K562 (cell line): Measurements from ENCODE around the gene CAVIN1. TPM values are rescaled to one million over a fixed set of nuclear protein-coding genes. Genes with fewer than 3 reads are reported as not detected.

ENCODE experiments used
- ATAC-seq: fragments of 200-7000 bp; cut with Tn5 transposase; 3 replicates; pipeline ENCODE4 v1.9.1; 2020; ENCODE audit warnings: moderate library complexity
- BruUV-seq: library from RNA; stranded (reverse); fragments of 400-500 nt; replicated peaks from 2 replicates; lab custom pipeline; 2021; lab: Mats Ljungman, UMichigan
- CTCF ChIA-PET: fragments of 300-600 bp; formaldehyde crosslinking; extraction: SDS; loops from one replicate; lab custom pipeline; 2021; ENCODE audit warnings: low intra/inter-chr PET ratio; lab: Yijun Ruan, JAX
- POLR2A ChIA-PET: fragments of 300-600, 350-650 bp; sonication (Branson Sonifier 250); formaldehyde crosslinking; extraction: SDS; loops from one replicate; lab custom pipeline; 2021; ENCODE audit warnings: antibody characterized with exemption, inconsistent platforms; lab: Yijun Ruan, JAX
- DNase-seq, 4 experiments: peaks; one replicate each; pipeline versions ENCODE4 v3.0.0 to v3.0.0-alpha.2; 2011 to 2018; ENCODE audit warnings: low spot score in 3 of 4, mixed read lengths in 3 of 4; ENCODE audit errors: extremely low read depth in 1 of 4
- FAIRE-seq: peaks from 2 replicates; lab custom pipeline; 2011; peaks lifted over from hg19 to GRCh38; lab: Jason Lieb, UNC
- H2AFZ ChIP-seq: 2 replicates; pipeline ENCODE4 v1.6.0; 2011; ENCODE audit warnings: low read depth, low read length, control low read depth, inconsistent platforms
- H3K27ac ChIP-seq: fragments of 200-600 bp; 3 replicates; pipeline ENCODE4 v1.8.0; 2011; ENCODE audit warnings: low read depth, mild to moderate bottlenecking, control low read depth, inconsistent platforms, low read length, moderate library complexity, mixed read lengths; ENCODE audit errors: extremely low read depth
- H3K27me3 ChIP-seq, 2 experiments: fragments of 300-600 bp in 1 of 2; 2 replicates in 1 of 2; 3 replicates in 1 of 2; pipeline versions ENCODE4 v1.6.0 to v1.8.0; 2011; ENCODE audit warnings: inconsistent platforms in 2 of 2, low read length in 2 of 2, mild to moderate bottlenecking in 1 of 2, mixed read lengths in 1 of 2, moderate library complexity in 1 of 2; ENCODE audit not compliant: control insufficient read depth in 2 of 2, insufficient read depth in 2 of 2
- H3K36me3 ChIP-seq: fragments of 300-600 bp; 3 replicates; pipeline ENCODE4 v1.8.0; 2011; ENCODE audit warnings: mild to moderate bottlenecking, low read length, inconsistent platforms; ENCODE audit not compliant: control insufficient read depth, insufficient read depth
- H3K4me1 ChIP-seq, 2 experiments: fragments of 200-600 bp in 1 of 2; replicated peaks in 1 of 2; 2 replicates in 1 of 2; 3 replicates in 1 of 2; pipeline versions ENCODE4 v1.5.1 to v1.8.0; 2011; ENCODE audit warnings: inconsistent platforms in 2 of 2, low read length in 2 of 2, mild to moderate bottlenecking in 1 of 2, mixed read lengths in 1 of 2, moderate library complexity in 1 of 2; ENCODE audit not compliant: control insufficient read depth in 2 of 2, insufficient read depth in 2 of 2
- H3K4me2 ChIP-seq: 2 replicates; pipeline ENCODE4 v1.6.1; 2011; ENCODE audit warnings: low read length, control low read depth, inconsistent platforms, mixed read lengths; ENCODE audit not compliant: insufficient read depth
- H3K4me3 ChIP-seq: fragments of 200-600 bp; sonication (generic), shearing (Covaris generic); 2 replicates; pipeline ENCODE4 v1.5.1; 2016; ENCODE audit warnings: control low read depth, inconsistent platforms
- H3K79me2 ChIP-seq: fragments of 200-600 bp; 3 replicates; pipeline ENCODE4 v1.8.0; 2011; ENCODE audit warnings: low read length, inconsistent platforms; ENCODE audit not compliant: control insufficient read depth, insufficient read depth
- H3K9ac ChIP-seq, 2 experiments: 2 replicates each; pipeline versions ENCODE4 v1.6.0 to v1.6.1; 2011; ENCODE audit warnings: low read depth in 2 of 2, low read length in 2 of 2, control low read depth in 1 of 2, inconsistent platforms in 1 of 2, mild to moderate bottlenecking in 1 of 2, mixed read lengths in 1 of 2; ENCODE audit not compliant: insufficient read depth in 1 of 2
- H3K9me1 ChIP-seq: one replicate; pipeline ENCODE4 v1.6.0; 2011; ENCODE audit warnings: inconsistent platforms, mild to moderate bottlenecking, low read length, moderate library complexity; ENCODE audit not compliant: control insufficient read depth, insufficient read depth
- H3K9me3 ChIP-seq: replicated peaks from 2 replicates; pipeline ENCODE4 v1.5.1; 2011; ENCODE audit warnings: low read depth, low read length, inconsistent platforms; ENCODE audit not compliant: control insufficient read depth, insufficient read depth
- H4K20me1 ChIP-seq: replicated peaks from 2 replicates; pipeline ENCODE4 v1.6.1; 2011; ENCODE audit warnings: low read length, inconsistent platforms, mixed read lengths; ENCODE audit not compliant: control insufficient read depth, insufficient read depth
- BRD4 ChIP-seq: fragments of 200-600 bp; sonication (generic); IDR thresholded peaks from 2 replicates; pipeline ENCODE4 v1.6.1; 2017; ENCODE audit warnings: inconsistent platforms
- C11orf30 ChIP-seq: fragments of 450-650 bp; IDR thresholded peaks from 2 replicates; pipeline ENCODE4 v1.6.1; 2016; ENCODE audit warnings: low read depth, mild to moderate bottlenecking
- CEBPG ChIP-seq, 3 experiments: fragments of 200-800 bp in 1 of 3; sonication (Bioruptor generic) in 1 of 3; sonication (generic) in 1 of 3; formaldehyde crosslinking in 1 of 3; IDR thresholded peaks in 2 of 3; conservative IDR thresholded peaks in 1 of 3; 2 replicates each; pipeline versions ENCODE4 v1.6.1 to v1.8.0; 2016 to 2022; ENCODE audit warnings: missing compliant biosample characterization in 2 of 3, missing genetic modification characterization in 2 of 3, mild to moderate bottlenecking in 1 of 3, missing genetic modification reagents in 1 of 3
- ESRRB ChIP-seq: fragments of 250-450 bp; sonication (Bioruptor Pico); IDR thresholded peaks from 2 replicates; pipeline ENCODE4 v1.5.0; 2020; ENCODE audit warnings: mild to moderate bottlenecking, moderate library complexity, borderline replicate concordance
- NCOA2 ChIP-seq, 2 experiments: fragments of 450-650 bp; IDR thresholded peaks; 2 replicates each; pipeline ENCODE4 v1.6.1; 2018; ENCODE audit warnings: mild to moderate bottlenecking in 2 of 2, moderate library complexity in 1 of 2; ENCODE audit not compliant: partially characterized antibody in 2 of 2
- NFE2L1 ChIP-seq: fragments of 450-650 bp; IDR thresholded peaks from 2 replicates; pipeline ENCODE4 v1.6.1; 2016; ENCODE audit warnings: missing genetic modification characterization, low read depth, mild to moderate bottlenecking, missing compliant biosample characterization, moderate library complexity, borderline replicate concordance
- SIN3A ChIP-seq, 2 experiments: fragments of 150-350 bp in 1 of 2; IDR thresholded peaks; 2 replicates each; pipeline ENCODE4 v1.6.1; 2011 to 2016; ENCODE audit warnings: borderline replicate concordance in 2 of 2, low read depth in 2 of 2, low read length in 2 of 2, mild to moderate bottlenecking in 2 of 2, moderate library complexity in 2 of 2; ENCODE audit not compliant: control insufficient read depth in 1 of 2
- SMARCB1 ChIP-seq: IDR thresholded peaks from 2 replicates; pipeline ENCODE4 v1.6.1; 2011; ENCODE audit warnings: improper control_type of control experiment, low read depth; ENCODE audit not compliant: insufficient read length
- WGBS: fragments of 100-300 bp; shearing (Covaris generic); methylation state at CpG from one replicate; pipeline ENCODE4 v1.1.6; 2016; ENCODE audit warnings: low coverage, mixed read lengths; ENCODE audit not compliant: insufficient coverage; ENCODE audit errors: missing lambda C conversion rate; 5-methylcytosine and 5-hydroxymethylcytosine counted together
- in situ Hi-C: fragments of 300-500 bp; cut with MboI; formaldehyde crosslinking; loops from 4 replicates; pipeline ENCODE4 v1.15.0; 2018; ENCODE audit warnings: inconsistent platforms, mixed read lengths
- intact Hi-C: fragments of 100-400 bp; cut with micrococcal nuclease; formaldehyde crosslinking; loops from 2 replicates; pipeline ENCODE4 v1.14.2; 2022
- polyA plus RNA-seq, 8 experiments: library from polyadenylated mRNA; depleted of rRNA in 4 of 8; stranded (reverse) in 5 of 8; unstranded in 3 of 8; fragments of >200 nt; fragmentation: Nextera tagmentation in 2 of 8; fragmentation: Illumina TruSeq in 1 of 8; extraction: Ambion mirVana in 2 of 8; extraction: Trizol in 1 of 8; gene quantifications; 2 replicates each; pipeline versions ENCODE4 v1.2.1 to v1.2.3, GENCODE V29; 2011 to 2014; ENCODE audit warnings: inconsistent platforms in 1 of 8, missing spikeins in 1 of 8
- total RNA-seq, 7 experiments: library from RNA; depleted of rRNA in 6 of 7; stranded (reverse); fragments of >200 nt in 6 of 7; fragmentation: Illumina TruSeq in 2 of 7; extraction: Trizol in 2 of 7; gene quantifications; 2 replicates each; pipeline versions ENCODE4 v1.2.1 to v1.2.3, GENCODE V29; 2011 to 2021; ENCODE audit warnings: low replicate concordance in 1 of 7
- TF ChIP-seq, protein P1 (sequence below): fragments of 450-650 bp; IDR thresholded peaks from 2 replicates; pipeline ENCODE4 v1.6.1; 2018; ENCODE audit not compliant: partially characterized antibody
- TF ChIP-seq, protein P2 (sequence below): fragments of 450-650 bp; IDR thresholded peaks from 2 replicates; pipeline ENCODE4 v1.6.1; 2016; ENCODE audit warnings: low read depth, mild to moderate bottlenecking, moderate library complexity
- TF ChIP-seq, protein P3 (sequence below): IDR thresholded peaks from 2 replicates; pipeline ENCODE4 v1.6.1; 2014; ENCODE audit warnings: antibody characterized with exemption

CAVIN1 gene
- total and polyA plus RNA-seq, 9 of the 15 experiments (the other 6 are each of a cell fraction or from before 2014, with no cell fraction given) = 6.8 to 162 (median 74.5) TPM

DNA sequence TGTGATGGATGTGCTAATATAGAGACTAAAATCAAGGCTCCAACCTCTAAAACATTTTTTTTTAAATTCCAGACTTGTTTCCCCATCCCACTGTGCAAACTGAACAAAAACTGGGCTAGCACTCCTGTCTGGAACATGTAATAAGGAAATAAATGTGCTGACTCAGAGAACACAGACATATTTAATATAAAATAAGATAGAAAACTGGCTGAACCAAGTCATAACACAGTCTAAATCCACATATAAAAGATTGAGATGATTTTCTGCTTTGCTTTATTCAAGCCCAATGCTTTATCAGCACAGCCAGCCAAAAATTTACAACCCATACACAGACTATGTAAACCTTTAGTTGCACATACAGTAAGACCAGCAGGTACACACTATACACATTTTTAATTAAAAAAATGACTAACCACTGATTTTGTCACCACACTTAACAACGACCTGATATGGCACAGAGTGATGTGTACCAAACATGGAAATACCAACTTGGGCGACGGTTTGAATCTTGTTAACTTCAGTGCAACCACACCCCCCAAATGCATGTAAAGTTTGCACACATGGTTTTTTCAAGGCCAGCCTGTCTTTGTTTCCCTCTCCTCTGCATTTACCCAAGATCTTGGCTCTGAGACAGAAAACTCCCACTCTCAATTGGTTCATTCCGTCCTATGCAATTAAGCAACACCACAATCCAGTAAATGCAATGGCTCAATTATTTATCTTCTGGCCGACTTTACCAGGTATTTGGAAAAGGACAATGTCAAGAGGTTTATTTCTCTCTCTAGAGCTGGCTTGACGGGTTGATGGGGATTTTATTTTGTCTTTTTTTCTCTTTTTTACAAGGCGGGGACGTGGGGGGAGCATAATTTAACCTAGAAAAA, 36.0 kb downstream of the CAVIN1 start:
- peak; percentile 67 for FAIRE-seq
- H3K27ac ChIP-seq = peak overlapping the region; percentile 90
- TF ChIP-seq SMARCB1 = peak; percentile 54
- TF ChIP-seq, protein P1, sequence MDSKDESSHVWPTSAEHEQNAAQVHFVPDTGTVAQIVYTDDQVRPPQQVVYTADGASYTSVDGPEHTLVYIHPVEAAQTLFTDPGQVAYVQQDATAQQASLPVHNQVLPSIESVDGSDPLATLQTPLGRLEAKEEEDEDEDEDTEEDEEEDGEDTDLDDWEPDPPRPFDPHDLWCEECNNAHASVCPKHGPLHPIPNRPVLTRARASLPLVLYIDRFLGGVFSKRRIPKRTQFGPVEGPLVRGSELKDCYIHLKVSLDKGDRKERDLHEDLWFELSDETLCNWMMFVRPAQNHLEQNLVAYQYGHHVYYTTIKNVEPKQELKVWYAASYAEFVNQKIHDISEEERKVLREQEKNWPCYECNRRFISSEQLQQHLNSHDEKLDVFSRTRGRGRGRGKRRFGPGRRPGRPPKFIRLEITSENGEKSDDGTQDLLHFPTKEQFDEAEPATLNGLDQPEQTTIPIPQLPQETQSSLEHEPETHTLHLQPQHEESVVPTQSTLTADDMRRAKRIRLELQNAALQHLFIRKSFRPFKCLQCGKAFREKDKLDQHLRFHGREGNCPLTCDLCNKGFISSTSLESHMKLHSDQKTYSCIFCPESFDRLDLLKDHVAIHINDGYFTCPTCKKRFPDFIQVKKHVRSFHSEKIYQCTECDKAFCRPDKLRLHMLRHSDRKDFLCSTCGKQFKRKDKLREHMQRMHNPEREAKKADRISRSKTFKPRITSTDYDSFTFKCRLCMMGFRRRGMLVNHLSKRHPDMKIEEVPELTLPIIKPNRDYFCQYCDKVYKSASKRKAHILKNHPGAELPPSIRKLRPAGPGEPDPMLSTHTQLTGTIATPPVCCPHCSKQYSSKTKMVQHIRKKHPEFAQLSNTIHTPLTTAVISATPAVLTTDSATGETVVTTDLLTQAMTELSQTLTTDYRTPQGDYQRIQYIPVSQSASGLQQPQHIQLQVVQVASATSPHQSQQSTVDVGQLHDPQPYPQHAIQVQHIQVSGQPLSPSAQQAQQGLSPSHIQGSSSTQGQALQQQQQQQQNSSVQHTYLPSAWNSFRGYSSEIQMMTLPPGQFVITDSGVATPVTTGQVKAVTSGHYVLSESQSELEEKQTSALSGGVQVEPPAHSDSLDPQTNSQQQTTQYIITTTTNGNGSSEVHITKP = peak; percentile 91
- TF ChIP-seq ESRRB = no peak
- TF ChIP-seq, protein P2, sequence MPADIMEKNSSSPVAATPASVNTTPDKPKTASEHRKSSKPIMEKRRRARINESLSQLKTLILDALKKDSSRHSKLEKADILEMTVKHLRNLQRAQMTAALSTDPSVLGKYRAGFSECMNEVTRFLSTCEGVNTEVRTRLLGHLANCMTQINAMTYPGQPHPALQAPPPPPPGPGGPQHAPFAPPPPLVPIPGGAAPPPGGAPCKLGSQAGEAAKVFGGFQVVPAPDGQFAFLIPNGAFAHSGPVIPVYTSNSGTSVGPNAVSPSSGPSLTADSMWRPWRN = no peak
- TF ChIP-seq SIN3A (IDR thresholded peaks at IDR 0.05; ENCODE audit: borderline replicate concordance in 2 of 2, control insufficient read depth in 1 of 2, low read depth in 2 of 2, low read length in 2 of 2) = peak in 1 of 2 experiments; percentile 88; a peak in 1 of 4 replicates
- TF ChIP-seq, protein P3, sequence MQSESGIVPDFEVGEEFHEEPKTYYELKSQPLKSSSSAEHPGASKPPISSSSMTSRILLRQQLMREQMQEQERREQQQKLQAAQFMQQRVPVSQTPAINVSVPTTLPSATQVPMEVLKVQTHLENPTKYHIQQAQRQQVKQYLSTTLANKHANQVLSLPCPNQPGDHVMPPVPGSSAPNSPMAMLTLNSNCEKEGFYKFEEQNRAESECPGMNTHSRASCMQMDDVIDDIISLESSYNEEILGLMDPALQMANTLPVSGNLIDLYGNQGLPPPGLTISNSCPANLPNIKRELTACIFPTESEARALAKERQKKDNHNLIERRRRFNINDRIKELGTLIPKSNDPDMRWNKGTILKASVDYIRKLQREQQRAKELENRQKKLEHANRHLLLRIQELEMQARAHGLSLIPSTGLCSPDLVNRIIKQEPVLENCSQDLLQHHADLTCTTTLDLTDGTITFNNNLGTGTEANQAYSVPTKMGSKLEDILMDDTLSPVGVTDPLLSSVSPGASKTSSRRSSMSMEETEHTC = no peak
- peak; percentile 77 for TF ChIP-seq C11orf30
- TF ChIP-seq CEBPG (CRISPR knock-in tag; IDR thresholded peaks at IDR 0.05) = no peak
- TF ChIP-seq CEBPG (tag; conservative IDR thresholded peaks at IDR 0.05 in 1 of 2, IDR thresholded peaks at IDR 0.05 in 1 of 2) = peak; percentile 63 to 75
- no peak for TF ChIP-seq NFE2L1 (tag)
- TF ChIP-seq NCOA2 (IDR thresholded peaks at IDR 0.05; ENCODE audit: partially characterized antibody in 2 of 2) = no peak
- 0 out of 2 replicates have a peak, but pooled peaks have one; percentile 62 for TF ChIP-seq BRD4

More for the DNA sequence above, 36.0 kb downstream of the CAVIN1 start:
- in situ Hi-C loops (no loop called here), intact Hi-C loops (loop anchor here (5.0 kb wide), 1 partner anchor 65 kb away; no protein-coding TSS in a partner anchor)
- H3K36me3 ChIP-seq = peaks cover 18% of the 10 kb centered on the region; the same call in 1 of the 3 replicates
- ATAC-seq (no peak), DNase-seq (peak in 2 of 4 experiments; percentile 27 to 49)
- H3K4me3 ChIP-seq = peak overlapping the region; percentile 91
- CTCF ChIA-PET = no interaction called here
- no peaks in the 10 kb centered on the region for H3K9me3 ChIP-seq
- no peaks in the 10 kb centered on the region for H3K27me3 ChIP-seq
- H3K4me2 ChIP-seq = peak overlapping the region; percentile 91
- H3K4me1 ChIP-seq = peaks cover 8 to 17% of the 10 kb centered on the region in 2 experiments
- peak overlapping the region; percentile 57; the same call in 1 of the 2 replicates for H2AFZ ChIP-seq
- TSS peak; percentile 46 for BruUV-seq
- POLR2A ChIA-PET = interaction anchor here (1.0 to 2.0 kb wide), 3 partner anchors 8 to 12 kb away, joined by 3 to 6 read pairs (median 4); no protein-coding TSS in a partner anchor
- WGBS = 1% methylated on average over 8 of the region's 8 CpGs
- H3K9me1 ChIP-seq = no peaks in the 10 kb centered on the region
- peak overlapping the region; percentile 87 to 98; a peak in 3 of 4 replicates for H3K9ac ChIP-seq
- H4K20me1 ChIP-seq = peaks cover 6% of the 10 kb centered on the region; the same call in 1 of the 2 replicates
- H3K79me2 ChIP-seq = peaks cover 53% of the 10 kb centered on the region
